Epithelial cell of prostate (primary cell): ENCODE measurements around the gene TTC7B.

ENCODE experiments used
- DNase-seq: peaks from one replicate; pipeline ENCODE4 v3.0.0-alpha.2; 2011; ENCODE audit warnings: low read depth, low spot score
- H3K27ac ChIP-seq: fragments of 450-650 bp; 2 replicates; pipeline ENCODE4 v1.5.1; 2017; ENCODE audit warnings: mild to moderate bottlenecking

Gene TTC7B

DNA sequence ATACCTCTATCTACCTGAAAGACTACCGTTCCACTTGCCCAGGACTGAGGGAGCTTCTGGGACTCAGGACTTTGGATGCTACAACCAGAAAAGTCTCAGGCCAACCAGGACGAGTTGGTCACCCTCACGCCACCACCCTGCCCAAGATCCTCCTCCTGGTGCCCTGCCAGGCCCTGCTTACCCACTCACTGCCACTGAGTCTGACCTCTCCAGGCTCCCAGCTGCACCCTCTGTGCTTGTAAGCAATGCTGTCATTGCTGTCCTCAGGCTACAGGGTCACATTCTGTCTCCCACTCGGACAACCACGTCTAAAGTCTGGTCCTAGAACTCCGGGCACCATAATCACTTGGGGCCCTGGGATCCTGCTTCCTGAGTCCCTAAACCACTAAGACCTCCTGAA is 9.2 kb downstream of the TTC7B start:
- no peak for DNase-seq
- H3K27ac ChIP-seq = no peak overlapping the region

DNA sequence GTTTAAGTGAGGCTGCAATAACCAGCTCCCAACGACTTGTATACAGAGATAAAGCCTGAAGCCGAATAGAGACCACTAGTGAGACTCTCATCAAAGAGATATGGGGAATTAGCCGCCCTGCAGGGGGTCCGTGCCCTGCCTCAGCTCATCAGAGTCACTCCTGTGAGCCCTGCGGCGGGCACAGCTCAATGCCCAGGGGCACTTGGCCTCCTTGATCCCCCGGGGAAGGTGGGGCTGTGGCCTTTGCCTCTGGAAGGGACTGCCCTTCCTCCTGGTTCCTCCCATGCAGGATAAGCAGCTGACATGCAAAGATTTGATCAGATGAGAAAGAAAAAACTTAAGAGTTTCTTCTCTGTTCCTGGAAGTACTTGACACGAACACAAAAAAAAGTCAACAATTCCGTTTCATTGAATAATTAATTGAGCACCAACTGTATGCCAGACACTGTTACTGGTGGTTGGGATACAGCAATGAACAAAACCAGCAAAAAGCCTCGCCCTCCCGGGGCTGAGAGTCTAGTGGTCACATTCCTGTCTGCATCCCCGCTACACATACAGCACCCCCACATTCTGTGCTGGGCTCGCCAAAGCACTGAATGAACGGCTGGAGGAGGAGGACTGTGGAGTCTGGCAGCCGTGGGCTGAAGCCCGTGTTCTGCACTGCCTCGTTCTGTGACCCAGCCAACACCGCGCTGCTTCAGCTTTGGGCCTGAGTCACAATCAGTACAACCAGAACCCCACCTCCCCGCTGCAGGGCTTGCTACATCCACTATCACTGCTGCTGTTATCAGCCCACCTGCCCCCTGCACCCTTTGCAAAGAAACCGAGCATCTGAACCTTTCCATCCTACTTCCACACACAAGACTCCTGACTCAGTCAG is 10.3 kb downstream of the TTC7B start:
- H3K27ac ChIP-seq = no peak overlapping the region
- no peak for DNase-seq

GRCh38 chr14:90805084-90805391 is 11.2 kb downstream of the TTC7B start:
- no peak overlapping the region for H3K27ac ChIP-seq

DNA sequence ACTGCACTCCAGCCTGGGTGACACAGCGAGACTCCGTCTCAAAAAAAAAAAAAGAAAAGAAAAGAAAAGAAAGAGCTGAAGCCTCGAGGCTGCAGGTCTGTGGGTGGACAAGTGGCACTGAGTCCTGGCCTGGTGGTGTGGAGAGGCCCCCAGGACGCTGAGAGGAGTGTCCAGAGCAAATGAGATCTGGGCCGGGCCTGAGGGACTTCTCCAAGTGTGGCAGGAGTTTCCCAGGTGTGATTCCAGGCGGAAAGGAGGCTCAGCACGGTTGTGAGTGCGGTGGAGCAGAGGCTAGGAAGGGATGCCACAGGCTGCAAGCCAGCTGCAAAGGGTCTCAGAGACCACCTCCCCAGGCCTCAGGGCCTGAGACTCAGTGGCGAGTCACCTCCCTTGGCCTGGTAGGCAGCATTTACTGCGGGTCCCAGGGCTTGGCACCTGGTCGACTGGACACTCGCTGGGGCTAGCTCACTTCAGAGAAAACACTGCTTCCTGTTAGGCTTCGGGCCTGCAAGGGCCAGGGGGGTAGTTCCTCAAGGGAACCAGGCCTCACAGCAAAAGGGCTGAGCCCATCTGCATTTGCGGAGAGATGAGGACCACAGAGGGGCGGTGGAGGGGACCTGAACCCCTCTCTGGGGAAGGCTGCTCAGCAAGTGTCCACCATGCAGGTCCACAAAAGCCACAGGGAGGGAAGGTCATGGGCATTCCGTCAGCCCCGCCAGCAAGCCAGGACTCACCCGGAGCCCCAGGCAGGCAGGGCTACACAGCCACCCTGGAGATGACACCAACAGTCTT is 11.7 kb downstream of the TTC7B start:
- no peak for DNase-seq
- no peak overlapping the region for H3K27ac ChIP-seq

More at GRCh38 chr14:90805084-90805391, 11.2 kb downstream of the TTC7B start:
- DNase-seq = no peak

DNA sequence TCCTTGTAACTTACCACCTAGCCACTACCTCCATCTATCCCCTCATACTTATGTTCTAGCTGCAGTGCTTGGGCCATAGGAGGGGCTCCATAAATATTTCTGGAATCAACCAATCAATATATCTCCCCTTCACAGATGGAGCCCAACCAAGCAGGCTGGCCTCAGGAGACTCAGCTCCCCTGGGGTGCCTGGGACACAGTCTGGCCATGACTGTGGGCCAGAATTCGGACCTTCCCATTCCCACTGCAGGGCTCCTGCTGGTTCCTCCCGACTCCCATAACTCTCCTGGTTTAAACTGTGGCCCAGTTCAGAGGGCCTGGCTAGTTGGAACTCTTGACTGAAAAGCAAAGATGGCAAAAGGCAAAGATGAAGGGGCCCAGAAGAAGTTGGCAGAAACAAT is 13.0 kb downstream of the TTC7B start:
- no peak for DNase-seq
- no peak overlapping the region for H3K27ac ChIP-seq

GRCh38 chr14:90799420-90799819 is 16.8 kb downstream of the TTC7B start:
- DNase-seq = no peak
- no peak overlapping the region for H3K27ac ChIP-seq

DNA sequence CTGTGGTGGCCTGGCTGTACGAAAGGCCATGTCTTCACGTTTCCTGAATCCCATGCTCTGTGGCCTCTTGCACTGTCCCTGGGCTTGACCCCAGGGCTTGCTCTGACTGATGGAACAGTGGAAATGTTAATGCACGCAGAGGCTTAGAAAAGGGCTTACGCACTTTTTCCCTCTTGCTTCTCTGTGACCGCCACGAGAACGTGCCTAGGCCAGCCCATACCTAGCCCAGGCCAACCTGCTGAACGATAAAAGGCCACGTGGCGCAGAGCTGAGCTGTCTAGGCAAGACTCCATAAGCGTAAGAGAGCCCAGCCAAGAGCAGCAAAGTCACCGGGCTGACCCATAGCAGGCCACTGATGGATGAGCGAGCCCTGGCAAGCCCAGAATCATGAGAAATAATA is 18.3 kb downstream of the TTC7B start:
- no peak overlapping the region for H3K27ac ChIP-seq
- DNase-seq = no peak

DNA sequence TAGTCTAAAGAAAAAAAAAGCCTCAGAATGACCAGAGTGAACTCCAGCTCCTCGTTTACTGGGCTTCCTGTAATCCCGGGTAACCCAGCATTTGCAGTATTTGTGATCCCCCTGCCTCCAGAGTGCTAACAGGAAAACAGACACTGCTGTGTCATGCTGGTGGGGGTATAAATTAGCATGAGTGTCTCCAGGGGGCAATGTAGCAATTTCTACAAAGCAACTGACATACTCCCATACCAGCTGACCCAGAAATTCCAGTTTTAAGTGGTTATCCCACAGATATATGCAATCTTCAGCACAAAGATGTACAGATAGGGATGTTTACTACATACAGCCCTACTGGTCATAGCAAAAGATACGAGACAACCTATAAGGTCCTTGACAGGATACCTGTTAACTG is 18.8 kb downstream of the TTC7B start:
- no peak for DNase-seq

DNA sequence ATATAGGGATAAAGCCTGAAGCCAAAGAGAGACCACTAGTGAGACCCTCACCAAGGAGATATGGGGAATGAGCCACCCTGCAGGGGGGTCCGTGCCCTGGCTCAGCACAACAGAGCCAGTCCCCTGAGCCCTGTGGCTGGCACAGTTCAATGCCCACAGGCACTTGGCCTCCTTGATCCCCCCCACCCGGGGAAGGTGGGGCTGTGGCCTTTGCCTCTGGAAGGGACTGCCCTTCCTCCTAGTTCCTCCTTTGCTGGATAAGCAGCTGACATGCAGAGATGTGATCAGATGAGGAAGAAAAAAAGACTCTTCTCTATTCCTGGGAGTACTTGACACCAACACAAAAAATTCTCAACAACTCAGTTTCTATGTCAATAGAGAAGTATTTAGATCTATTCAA is 19.9 kb downstream of the TTC7B start:
- H3K27ac ChIP-seq = peak overlapping the region; percentile 68
- DNase-seq = no peak

More for the DNA sequence above, 18.8 kb downstream of the TTC7B start:
- no peak overlapping the region for H3K27ac ChIP-seq

- DNase-seq = peak; percentile 58
- peak overlapping the region; percentile 68 for H3K27ac ChIP-seq
These were observed 20.5 kb downstream of the TTC7B start for GRCh38 chr14:90795744-90796143.

DNA sequence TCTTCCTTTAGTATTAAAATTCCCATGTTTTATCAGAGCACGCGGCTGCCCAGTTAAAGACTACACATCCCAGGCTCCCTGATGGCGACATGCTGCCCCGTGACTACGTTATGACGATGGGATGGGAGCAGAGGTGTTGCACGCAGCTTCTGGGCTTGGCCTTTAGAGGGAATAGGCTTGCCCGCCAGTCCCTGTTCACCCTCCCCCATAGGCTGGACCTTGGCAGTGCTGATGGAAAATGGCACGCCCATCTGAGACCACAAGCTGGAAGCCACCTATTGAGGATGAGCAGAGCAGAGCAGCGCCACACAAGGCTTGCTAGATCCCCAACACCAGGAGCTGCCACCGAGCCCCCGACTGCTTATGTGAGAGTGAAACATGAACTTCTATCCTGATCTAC is 24.7 kb downstream of the TTC7B start:
- no peak for DNase-seq

GRCh38 chr14:90788031-90788430 is 28.2 kb downstream of the TTC7B start:
- DNase-seq = no peak
- no peak overlapping the region for H3K27ac ChIP-seq

More for the DNA sequence above, 24.7 kb downstream of the TTC7B start:
- H3K27ac ChIP-seq = no peak overlapping the region

DNA sequence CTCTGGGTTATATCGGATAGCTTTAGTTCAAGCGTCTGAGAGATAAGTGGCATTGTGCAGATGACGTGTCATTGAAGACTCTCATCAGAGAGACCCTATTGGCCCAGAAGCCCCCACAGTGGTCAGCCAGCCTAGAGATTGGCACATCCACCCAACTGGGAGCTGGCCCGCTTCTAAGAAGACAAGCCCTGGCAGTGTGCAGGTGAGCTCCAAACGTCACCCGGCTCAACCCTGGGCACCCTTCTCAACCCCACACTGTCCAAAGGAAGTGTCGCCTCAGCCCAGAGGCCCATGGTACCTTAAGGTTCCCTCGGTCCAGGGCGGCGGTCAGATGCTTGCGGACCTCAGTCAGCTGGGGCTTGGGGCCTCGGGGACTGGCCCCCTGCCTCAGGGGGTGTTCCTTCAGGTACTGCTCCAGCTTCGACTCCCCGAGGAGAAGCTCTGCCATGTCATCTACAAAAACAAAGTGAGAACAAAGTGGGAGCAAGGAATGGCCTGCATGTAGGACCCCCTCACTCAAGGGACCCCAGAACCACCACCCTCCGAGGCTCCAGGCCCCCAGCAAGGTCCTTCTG is 30.3 kb downstream of the TTC7B start:
- H3K27ac ChIP-seq = no peak overlapping the region
- no peak for DNase-seq

- no peak overlapping the region for H3K27ac ChIP-seq
- no peak for DNase-seq
These were observed 30.8 kb downstream of the TTC7B start for GRCh38 chr14:90785471-90785870.

DNA sequence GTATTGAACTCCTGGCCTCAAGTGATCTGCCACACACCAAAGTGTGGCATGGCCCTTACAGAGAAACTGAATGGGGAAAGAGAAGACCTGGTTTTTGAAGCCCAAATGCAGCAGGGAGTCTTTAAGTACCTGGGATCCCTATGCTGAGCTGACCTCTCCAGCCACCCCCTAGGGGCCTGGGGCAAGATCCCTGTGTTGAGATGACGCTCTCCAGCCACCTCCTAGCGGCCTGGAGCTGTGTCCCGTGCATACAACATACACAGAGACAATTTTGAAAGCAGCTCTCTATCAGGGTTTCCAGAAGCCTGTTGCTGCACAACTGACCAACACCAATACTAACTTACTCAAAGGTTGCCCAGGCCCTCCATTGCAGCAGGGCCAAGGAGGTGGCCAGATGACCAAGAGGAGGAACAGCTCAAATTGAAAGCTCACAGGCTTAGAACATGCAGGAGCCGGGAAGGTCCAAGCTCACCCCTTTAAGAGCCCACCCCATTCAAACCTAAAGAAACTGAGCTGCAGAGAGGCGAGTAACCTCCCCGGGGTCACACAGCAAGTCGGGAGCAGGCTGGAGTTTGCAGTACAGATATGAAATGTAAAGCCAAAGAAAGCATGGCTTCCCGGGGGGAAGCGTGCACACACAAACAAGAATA is 31.5 kb downstream of the TTC7B start:
- no peak for DNase-seq
- H3K27ac ChIP-seq = no peak overlapping the region

GRCh38 chr14:90783344-90783743 is 32.9 kb downstream of the TTC7B start:
- no peak overlapping the region for H3K27ac ChIP-seq
- DNase-seq = no peak

- H3K27ac ChIP-seq = no peak overlapping the region
- no peak for DNase-seq
These were observed 33.3 kb downstream of the TTC7B start for GRCh38 chr14:90782892-90783291.

- no peak overlapping the region for H3K27ac ChIP-seq
- no peak for DNase-seq
These were observed 34.4 kb downstream of the TTC7B start for GRCh38 chr14:90781876-90782275.

- peak; percentile 40 for DNase-seq
- no peak overlapping the region for H3K27ac ChIP-seq
These were observed 34.9 kb downstream of the TTC7B start for GRCh38 chr14:90781344-90781761.

- no peak for DNase-seq
These were observed 35.7 kb downstream of the TTC7B start for GRCh38 chr14:90780519-90780918.

More at GRCh38 chr14:90780519-90780918, 35.7 kb downstream of the TTC7B start:
- H3K27ac ChIP-seq = no peak overlapping the region
